MG63 (cell line): ENCODE measurements around the gene HSPBAP1. TPM values are rescaled to one million over a fixed set of nuclear protein-coding genes. Genes with fewer than 3 reads are reported as not detected.

Experiments used
- DNase-seq: peaks from one replicate; pipeline ENCODE4 v3.0.0-alpha.2; 2020
- H3K27me3 ChIP-seq: fragments of 250-450 bp; sonication (Bioruptor Pico); 2 replicates; pipeline ENCODE4 v1.5.1; 2020; ENCODE audit warnings: mild to moderate bottlenecking, moderate library complexity
- H3K36me3 ChIP-seq: fragments of 250-450 bp; sonication (Bioruptor Pico); 2 replicates; pipeline ENCODE4 v1.5.1; 2020; ENCODE audit warnings: mild to moderate bottlenecking, moderate library complexity
- H3K4me3 ChIP-seq: fragments of 250-450 bp; sonication (Bioruptor Pico); 2 replicates; pipeline ENCODE4 v1.5.1; 2020; ENCODE audit warnings: mild to moderate bottlenecking, moderate library complexity
- H3K9me3 ChIP-seq: fragments of 250-450 bp; sonication (Bioruptor Pico); 2 replicates; pipeline ENCODE4 v1.5.1; 2020; ENCODE audit warnings: mild to moderate bottlenecking, moderate library complexity
- total RNA-seq: library from RNA; depleted of rRNA; stranded (reverse); fragments of >200 nt; shearing (Covaris generic); gene quantifications from 2 replicates; pipeline ENCODE4 v1.2.3, GENCODE V29; 2014; ENCODE audit warnings: low replicate concordance

Gene HSPBAP1
- total RNA-seq, 1 experiment from 2014 or later, result 10.3 TPM

- no peaks in the 10 kb centered on the region for H3K9me3 ChIP-seq
- H3K4me3 ChIP-seq, result peak within 1 kb of the TSS; percentile 84
- H3K27me3 ChIP-seq, result no peaks in the 10 kb centered on the region
- no peaks in the 10 kb centered on the region for H3K36me3 ChIP-seq
- DNase-seq, result peak; percentile 82
Observed at GRCh38 chr3:122794779-122795673, 1.4 kb upstream of the HSPBAP1 start, which contains the start of gene SLC49A4. TSS of gene SLC49A4 (plus strand) at chr3:122795069. CDS start at chr3:122795193, 124 bp downstream.

DNA sequence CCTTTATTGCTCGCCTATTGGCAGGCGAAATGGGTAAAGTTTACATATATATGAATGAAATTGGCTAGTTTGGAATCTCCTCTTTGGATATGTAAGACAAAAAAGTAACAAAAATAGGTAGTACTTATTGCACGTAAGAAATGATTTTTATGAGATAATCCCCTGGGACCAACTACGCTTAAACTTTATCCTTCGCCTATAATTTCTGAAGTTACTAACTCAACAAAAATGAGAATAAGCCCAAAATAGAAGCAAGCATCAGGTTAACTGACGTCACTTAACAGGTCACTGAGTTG, 800 bp upstream of the HSPBAP1 start:
- Histone ChIP-seq H3K27me3 (no peaks in the 10 kb centered on the region), H3K9me3 (no peaks in the 10 kb centered on the region), H3K4me3 (peak overlapping the region; percentile 84), H3K36me3 (no peaks in the 10 kb centered on the region)
- no peak for DNase-seq

GRCh38 chr3:122789585-122790273, 3.9 kb downstream of the HSPBAP1 start:
- DNase-seq, result no peak
- H3K9me3 ChIP-seq, result no peaks in the 10 kb centered on the region
- H3K36me3 ChIP-seq, result no peaks in the 10 kb centered on the region
- no peak overlapping the region for H3K4me3 ChIP-seq
- H3K27me3 ChIP-seq, result no peaks in the 10 kb centered on the region

- H3K9me3 ChIP-seq, result no peaks in the 10 kb centered on the region
- no peak for DNase-seq
- no peaks in the 10 kb centered on the region for H3K27me3 ChIP-seq
- no peaks in the 10 kb centered on the region for H3K36me3 ChIP-seq
- H3K4me3 ChIP-seq, result no peak overlapping the region
Observed at GRCh38 chr3:122787872-122788271, 5.8 kb downstream of the HSPBAP1 start.

DNA sequence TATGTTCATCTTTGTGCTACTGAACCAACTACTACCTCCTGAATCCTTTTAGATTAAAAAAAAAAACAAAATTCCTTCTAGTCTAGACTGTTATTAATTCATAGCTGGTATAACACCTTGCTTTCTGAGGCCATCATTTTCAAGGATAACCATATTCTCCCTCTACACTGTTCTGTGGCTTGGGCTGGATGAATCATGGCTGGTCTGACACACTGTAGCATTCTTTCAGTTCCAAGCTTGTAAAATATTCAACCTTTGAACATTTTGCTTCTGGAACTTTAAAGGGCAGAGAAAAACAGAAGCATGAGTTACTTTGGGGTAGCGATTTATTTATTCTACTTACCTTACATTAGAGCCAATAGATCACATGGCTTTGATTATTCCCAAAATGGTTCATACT, 7.6 kb downstream of the HSPBAP1 start:
- no peak overlapping the region for H3K4me3 ChIP-seq
- H3K36me3 ChIP-seq, result no peaks in the 10 kb centered on the region
- no peaks in the 10 kb centered on the region for H3K27me3 ChIP-seq
- DNase-seq, result peak; percentile 10
- H3K9me3 ChIP-seq, result no peaks in the 10 kb centered on the region

DNA sequence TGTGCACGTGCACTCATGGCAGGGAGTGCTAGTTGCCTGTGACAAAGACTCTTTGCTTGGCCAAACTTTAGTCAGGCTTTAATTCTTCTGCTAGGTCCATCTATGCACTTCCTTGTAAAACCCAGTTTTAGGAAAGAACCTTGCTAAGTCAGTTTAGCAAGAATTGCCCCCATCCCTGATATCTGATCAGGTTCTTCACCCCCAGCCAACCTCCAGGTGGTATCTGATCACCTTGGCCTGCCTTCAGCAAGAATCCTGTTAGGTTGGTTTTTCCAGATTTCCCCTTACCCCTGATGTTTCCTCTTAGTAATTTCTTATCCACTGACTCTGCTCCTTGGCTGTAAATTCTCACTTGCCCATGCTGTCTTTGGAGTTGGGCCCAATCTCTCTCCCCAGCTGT, 8.4 kb downstream of the HSPBAP1 start:
- Histone ChIP-seq H3K27me3 (no peaks in the 10 kb centered on the region), H3K36me3 (no peaks in the 10 kb centered on the region), H3K4me3 (no peak overlapping the region), H3K9me3 (no peaks in the 10 kb centered on the region)
- no peak for DNase-seq

DNA sequence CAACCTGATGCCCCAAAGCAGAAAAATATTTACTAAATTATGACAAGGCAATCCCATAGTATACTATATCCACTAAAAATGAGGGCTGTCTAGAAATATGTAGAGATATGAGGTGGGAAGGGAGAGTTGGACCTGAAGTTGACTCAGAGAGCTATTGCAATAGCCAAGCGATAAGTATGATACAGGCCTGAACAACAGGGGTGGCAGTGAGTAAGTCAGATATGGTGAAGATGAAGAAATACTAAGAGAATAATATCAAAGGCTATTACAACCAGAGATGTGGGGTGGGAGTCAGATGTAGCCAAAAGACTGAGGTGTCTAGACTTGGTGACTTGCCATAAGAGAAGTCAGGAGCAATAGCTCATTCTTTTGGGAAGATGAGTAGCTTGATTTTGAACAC, 9.2 kb downstream of the HSPBAP1 start:
- no peaks in the 10 kb centered on the region for H3K27me3 ChIP-seq
- no peak overlapping the region for H3K4me3 ChIP-seq
- no peaks in the 10 kb centered on the region for H3K9me3 ChIP-seq
- H3K36me3 ChIP-seq, result no peaks in the 10 kb centered on the region
- no peak for DNase-seq

GRCh38 chr3:122782804-122783203, 10.8 kb downstream of the HSPBAP1 start:
- no peak for DNase-seq

GRCh38 chr3:122777563-122777962, 16.1 kb downstream of the HSPBAP1 start:
- no peak overlapping the region for H3K4me3 ChIP-seq

More at GRCh38 chr3:122782804-122783203, 10.8 kb downstream of the HSPBAP1 start:
- no peaks in the 10 kb centered on the region for H3K27me3 ChIP-seq
- no peaks in the 10 kb centered on the region for H3K36me3 ChIP-seq
- H3K9me3 ChIP-seq, result no peaks in the 10 kb centered on the region
- H3K4me3 ChIP-seq, result no peak overlapping the region

DNA sequence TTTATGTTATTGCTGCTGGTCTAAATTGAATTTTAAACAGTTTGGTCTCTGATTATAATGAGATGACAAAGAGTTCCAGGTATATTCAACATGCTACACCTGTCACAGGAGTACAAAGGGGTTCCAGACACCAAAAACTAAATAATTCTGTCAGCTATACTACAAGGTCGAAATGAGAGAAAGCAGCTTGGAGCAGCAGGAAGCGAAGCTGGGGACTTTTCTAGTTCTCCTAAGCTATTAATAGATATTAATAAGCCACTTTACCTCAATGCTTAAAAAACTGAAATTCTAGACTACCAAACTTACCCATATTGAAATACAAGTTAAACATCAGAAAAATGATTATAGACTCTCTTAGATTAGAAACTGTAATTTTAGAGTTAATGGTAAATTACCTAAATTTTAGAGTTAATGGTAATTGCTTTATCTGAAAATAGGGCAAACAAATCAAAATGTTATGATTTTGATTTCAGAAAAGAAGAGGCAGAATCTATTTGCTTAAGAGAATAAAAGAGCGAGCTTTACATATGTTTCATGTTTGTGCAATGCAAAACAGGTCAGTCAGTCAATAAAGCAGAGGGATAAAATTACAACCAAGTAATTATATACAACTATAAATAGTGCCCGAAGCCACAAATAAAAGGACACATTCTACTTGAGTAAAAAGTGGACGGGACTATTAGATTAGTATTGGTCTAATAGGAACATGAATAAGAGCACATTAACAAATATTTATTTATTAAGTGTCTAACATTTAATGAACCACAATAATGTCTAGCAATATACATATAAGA, 16.8 kb downstream of the HSPBAP1 start:
- DNase-seq, result no peak
- H3K4me3 ChIP-seq, result no peak overlapping the region
- H3K27me3 ChIP-seq, result no peaks in the 10 kb centered on the region
- H3K9me3 ChIP-seq, result no peaks in the 10 kb centered on the region
- H3K36me3 ChIP-seq, result no peaks in the 10 kb centered on the region

More at GRCh38 chr3:122777563-122777962, 16.1 kb downstream of the HSPBAP1 start:
- Histone ChIP-seq H3K9me3 (no peaks in the 10 kb centered on the region), H3K36me3 (no peaks in the 10 kb centered on the region), H3K27me3 (no peaks in the 10 kb centered on the region)
- no peak for DNase-seq

GRCh38 chr3:122774564-122774963, 19.1 kb downstream of the HSPBAP1 start:
- no peaks in the 10 kb centered on the region for H3K36me3 ChIP-seq
- no peak for DNase-seq

DNA sequence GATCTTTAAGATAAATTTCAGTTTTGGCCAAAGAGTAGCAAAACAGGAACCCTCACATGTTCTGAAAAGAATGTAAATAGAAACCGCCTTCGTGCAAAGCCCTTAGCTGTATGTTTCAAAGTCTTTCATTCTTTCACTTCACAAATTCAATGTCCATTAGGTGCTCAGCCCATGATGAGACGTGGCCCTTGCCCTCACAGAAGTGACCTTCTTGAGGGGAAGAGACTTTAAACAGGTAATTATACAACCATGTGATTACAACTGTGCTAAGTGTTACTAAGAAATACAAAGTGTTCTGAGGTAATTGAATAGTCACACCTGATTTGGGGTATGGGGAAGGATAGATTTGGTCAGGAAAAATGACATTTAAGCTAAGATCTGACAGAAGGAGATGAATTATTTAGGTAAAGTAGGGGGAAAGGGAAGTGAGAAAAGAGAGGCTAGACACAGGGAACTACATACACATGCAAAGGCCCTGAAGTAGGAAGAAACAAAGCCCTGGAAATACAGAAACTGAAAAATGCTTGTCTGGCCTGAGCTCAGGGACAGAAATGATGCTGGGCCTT, 19.6 kb downstream of the HSPBAP1 start:
- no peak for DNase-seq
- no peaks in the 10 kb centered on the region for H3K36me3 ChIP-seq
- no peaks in the 10 kb centered on the region for H3K27me3 ChIP-seq
- no peak overlapping the region for H3K4me3 ChIP-seq
- H3K9me3 ChIP-seq, result no peaks in the 10 kb centered on the region

More at GRCh38 chr3:122774564-122774963, 19.1 kb downstream of the HSPBAP1 start:
- Histone ChIP-seq H3K9me3 (no peaks in the 10 kb centered on the region), H3K27me3 (no peaks in the 10 kb centered on the region), H3K4me3 (no peak overlapping the region)

- DNase-seq, result no peak
- Histone ChIP-seq H3K36me3 (no peaks in the 10 kb centered on the region), H3K9me3 (no peaks in the 10 kb centered on the region), H3K27me3 (no peaks in the 10 kb centered on the region), H3K4me3 (no peak overlapping the region)
Observed at GRCh38 chr3:122772827-122773226, 20.8 kb downstream of the HSPBAP1 start.

DNA sequence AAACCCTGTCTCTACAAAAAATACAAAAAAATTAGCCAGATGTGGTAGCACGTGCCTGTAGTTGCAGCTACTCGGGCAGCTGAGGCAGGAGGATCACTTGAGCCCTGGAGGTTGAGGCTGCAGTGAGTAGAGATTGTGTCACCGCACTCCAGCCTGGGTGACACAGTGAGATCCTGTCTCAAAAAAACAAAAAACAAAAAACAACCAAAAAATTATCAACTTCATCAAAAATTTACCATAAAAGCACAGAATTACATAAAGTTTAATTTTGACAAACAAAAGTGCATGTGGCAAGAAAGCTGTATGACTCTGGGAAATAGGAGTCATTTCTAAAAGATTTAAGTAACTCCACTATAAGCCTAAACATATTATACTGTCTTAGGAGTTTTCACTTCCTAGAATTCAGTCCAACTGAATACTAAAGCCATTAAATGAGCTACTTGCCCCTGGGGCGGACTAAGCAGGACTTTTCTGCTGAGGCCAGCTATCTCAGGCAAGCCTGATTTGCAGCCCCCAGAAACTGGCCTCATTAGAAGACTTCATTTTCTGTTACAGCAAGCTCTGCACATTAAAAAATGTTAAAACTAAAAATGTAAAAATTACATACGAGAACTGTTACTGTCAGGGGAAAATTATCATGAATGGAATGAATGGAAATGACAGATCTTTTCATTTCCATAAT, 23.0 kb downstream of the HSPBAP1 start:
- Histone ChIP-seq H3K4me3 (no peak overlapping the region), H3K36me3 (no peaks in the 10 kb centered on the region; the same call in 1 of the 2 replicates), H3K27me3 (no peaks in the 10 kb centered on the region; the same call in 1 of the 2 replicates), H3K9me3 (no peaks in the 10 kb centered on the region)
- no peak for DNase-seq

DNA sequence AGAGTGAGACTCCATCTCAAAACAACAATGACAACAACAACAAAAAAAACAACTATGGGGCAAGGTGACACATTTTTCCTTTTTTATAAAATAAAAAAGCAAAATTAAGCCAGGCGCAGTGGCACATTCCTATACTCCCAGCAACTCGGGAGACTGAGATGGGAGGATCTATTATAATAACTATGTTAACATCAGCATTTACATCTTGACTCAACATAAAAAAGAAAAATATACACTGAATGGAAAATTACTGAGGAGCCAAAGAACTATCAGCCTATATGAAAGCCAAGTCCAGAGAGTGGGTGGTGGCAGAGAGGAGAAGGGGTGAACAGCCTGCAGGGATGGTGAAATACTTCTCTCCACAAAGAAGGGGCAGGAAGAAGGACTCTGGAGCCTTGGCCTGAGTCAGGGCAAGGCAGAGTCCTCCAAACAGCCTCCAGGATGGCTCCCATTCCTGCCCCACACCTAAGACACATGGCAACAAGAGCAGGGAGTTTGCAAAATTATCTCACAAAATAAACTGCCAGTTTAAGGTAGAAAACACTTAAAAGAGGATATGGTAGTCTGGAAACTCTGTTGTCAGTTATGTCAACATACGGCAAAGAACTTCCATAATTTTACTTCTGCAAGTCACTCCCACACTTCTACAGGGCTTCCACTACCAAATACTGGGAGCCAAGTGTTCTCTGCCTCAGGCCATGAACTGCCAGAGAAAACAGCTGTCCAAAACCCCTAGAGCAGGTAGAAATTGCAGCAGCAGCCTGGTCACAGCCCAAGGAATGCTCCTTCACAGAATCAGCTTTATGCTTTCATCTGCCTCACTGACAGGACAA, 25.9 kb downstream of the HSPBAP1 start:
- Histone ChIP-seq H3K4me3 (no peak overlapping the region), H3K36me3 (no peaks in the 10 kb centered on the region; the same call in 1 of the 2 replicates), H3K9me3 (no peaks in the 10 kb centered on the region), H3K27me3 (no peaks in the 10 kb centered on the region; the same call in 1 of the 2 replicates)
- DNase-seq, result no peak
